GM12892 (cell line): ENCODE results near the gene ASPHD1. TPM values are rescaled to one million over a fixed set of nuclear protein-coding genes. Genes with fewer than 3 reads are reported as not detected.

Experiments
- DNase-seq: peaks from one replicate; pipeline ENCODE4 v3.0.0; 2011; ENCODE audit not compliant: insufficient read length
- FAIRE-seq: peaks from 2 replicates; lab custom pipeline; 2011; peaks lifted over from hg19 to GRCh38; lab: Jason Lieb, UNC
- POLR2A ChIP-seq: IDR thresholded peaks from 2 replicates; pipeline ENCODE4 v1.6.1; 2011; ENCODE audit warnings: low read depth, low read length, control low read depth
- POLR2AphosphoS5 ChIP-seq: IDR thresholded peaks from 2 replicates; pipeline ENCODE4 v1.6.1; 2011; ENCODE audit warnings: low read depth, low read length, control low read depth
- TAF1 ChIP-seq: IDR thresholded peaks from 2 replicates; pipeline ENCODE4 v1.6.1; 2011; ENCODE audit warnings: low read depth, mild to moderate bottlenecking, control low read depth, low read length, borderline replicate concordance
- polyA plus RNA-seq: library from polyadenylated mRNA; unstranded; fragments of >200 nt; gene quantifications from one replicate; pipeline ENCODE4 v1.2.1, GENCODE V29; 2012; ENCODE audit warnings: missing spikeins, inconsistent platforms; ENCODE audit not compliant: missing spikeins

ASPHD1 gene, protein sequence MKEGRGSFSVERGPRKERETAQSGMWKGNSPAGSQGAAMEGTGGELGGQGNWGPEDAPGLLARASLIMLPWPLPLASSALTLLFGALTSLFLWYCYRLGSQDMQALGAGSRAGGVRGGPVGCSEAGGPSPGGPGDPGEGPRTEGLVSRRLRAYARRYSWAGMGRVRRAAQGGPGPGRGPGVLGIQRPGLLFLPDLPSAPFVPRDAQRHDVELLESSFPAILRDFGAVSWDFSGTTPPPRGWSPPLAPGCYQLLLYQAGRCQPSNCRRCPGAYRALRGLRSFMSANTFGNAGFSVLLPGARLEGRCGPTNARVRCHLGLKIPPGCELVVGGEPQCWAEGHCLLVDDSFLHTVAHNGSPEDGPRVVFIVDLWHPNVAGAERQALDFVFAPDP
- polyA plus RNA-seq, result 0.40 TPM

DNA sequence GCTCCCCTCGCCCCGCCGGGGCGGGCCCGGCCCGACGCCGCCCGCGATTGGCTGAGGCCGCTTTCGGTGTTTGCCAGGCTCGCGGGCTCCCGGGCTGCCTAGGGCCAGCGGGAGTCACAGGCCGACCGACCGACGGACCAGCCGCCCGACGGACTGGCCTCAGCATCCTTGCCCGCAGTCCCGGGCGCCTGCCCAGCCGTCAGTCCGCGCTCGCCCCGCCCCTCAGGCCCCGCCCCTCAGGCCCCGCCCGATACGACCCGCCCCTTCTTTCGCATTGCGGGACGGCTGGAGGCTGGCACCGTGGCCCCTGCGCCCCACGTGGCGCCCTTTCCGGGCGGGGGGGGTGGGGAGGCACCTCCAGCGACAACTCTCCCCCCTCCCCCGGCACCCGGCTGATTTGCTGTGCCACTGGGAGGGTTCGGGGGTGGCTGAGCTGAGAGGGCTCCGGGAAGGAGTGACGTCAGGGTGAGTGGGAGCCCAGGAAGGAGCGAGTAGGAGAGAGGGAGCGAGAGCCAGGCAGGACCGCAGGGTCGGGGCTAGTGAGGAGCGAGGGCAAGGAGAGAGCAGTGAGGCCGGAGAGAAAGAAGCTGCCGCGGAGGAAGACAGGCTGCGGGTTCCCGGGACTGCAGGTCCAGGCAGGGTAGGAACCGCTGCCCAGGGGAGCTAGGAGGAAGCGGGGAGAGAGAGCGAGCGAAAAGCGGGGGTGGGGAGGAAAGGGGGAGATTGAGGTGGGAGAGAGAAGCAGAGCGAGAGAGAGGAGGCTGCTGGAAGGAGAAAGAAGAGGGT is at the start of gene ASPHD1:
ASPHD1 (plus strand) TSS at position 387 of the 786 bp plus-strand sequence. CDS start 484 bp downstream, outside the sequence.
- DNase-seq (peak; percentile 91), FAIRE-seq (no peak)
- TF ChIP-seq POLR2AphosphoS5 (no peak), TAF1 (no peak), POLR2A (no peak)

DNA sequence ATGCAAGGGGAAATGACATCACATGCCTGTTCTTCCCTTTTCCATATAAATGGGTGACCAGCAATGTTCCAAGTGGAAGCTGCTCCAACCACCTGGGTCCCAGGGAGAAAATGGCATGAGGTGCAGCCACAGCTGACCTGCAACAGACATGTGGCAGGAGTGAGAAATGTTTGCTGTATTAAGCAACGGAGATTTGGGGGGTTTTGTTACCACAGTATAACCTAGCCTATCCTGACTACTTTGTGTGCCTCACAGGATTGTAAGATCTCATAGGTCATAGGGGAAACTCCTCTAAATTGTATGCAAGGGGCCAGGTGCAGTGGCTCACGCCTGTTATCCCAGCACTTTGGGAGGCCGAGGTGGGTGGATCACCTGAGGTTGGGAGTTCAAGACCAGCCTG is 49.3 kb upstream of the ASPHD1 start:
- no peak for DNase-seq
- FAIRE-seq, result no peak

DNA sequence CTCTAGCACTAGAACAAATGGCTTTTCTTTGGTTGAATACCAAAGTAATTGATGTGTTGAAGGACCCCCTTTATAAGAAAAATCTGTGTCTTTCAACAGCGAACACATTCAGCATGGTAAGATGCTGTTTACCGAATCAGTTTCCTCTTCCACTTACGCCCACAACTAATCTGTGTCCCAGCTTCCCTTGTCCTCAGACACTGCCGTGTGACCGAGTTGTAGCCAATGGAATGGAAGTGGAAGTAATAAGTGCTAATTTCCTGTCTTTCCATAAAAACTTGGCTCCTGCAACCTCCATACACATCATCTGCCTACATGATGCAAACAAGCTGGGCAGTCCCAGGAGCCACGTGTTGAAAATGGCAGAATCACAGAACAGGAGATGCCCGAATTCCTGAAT is 47.6 kb upstream of the ASPHD1 start:
- FAIRE-seq, result no peak
- DNase-seq, result no peak
- no peak for TF ChIP-seq POLR2AphosphoS5
- TF ChIP-seq TAF1, result no peak
- no peak for TF ChIP-seq POLR2A

More for the DNA sequence above, 49.3 kb upstream of the ASPHD1 start:
- TF ChIP-seq POLR2A (no peak), TAF1 (no peak), POLR2AphosphoS5 (no peak)

DNA sequence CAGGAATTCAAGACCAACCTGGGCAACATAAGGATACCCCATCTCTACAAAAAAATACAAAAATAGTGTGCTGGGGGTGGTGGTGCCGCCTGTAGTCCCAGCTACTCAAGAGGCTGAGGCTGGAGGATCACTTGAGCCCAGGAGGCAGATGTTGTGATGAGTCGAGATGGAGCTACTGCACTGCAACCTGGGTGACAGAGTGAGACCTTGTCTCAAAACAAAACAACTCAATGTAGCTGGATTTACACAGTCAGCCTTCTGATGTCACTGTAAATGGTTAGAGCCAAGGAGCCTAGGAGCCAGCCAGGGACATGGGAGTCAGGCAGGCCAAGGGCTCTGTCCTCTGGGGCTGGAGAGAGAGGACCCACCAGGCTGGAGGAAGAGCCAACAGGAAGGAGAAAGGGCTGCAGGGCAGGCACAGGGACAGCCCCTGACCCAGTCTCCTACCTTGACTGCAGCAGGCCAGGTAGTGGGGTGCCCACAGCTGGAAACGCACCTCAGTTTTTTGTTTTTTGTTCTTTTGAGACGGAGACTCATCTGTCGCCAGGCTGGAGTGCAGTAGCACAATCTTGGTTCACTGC is 45.7 kb upstream of the ASPHD1 start:
- FAIRE-seq (no peak), DNase-seq (no peak)
- no peak for TF ChIP-seq TAF1
- TF ChIP-seq POLR2AphosphoS5, result no peak
- no peak for TF ChIP-seq POLR2A

DNA sequence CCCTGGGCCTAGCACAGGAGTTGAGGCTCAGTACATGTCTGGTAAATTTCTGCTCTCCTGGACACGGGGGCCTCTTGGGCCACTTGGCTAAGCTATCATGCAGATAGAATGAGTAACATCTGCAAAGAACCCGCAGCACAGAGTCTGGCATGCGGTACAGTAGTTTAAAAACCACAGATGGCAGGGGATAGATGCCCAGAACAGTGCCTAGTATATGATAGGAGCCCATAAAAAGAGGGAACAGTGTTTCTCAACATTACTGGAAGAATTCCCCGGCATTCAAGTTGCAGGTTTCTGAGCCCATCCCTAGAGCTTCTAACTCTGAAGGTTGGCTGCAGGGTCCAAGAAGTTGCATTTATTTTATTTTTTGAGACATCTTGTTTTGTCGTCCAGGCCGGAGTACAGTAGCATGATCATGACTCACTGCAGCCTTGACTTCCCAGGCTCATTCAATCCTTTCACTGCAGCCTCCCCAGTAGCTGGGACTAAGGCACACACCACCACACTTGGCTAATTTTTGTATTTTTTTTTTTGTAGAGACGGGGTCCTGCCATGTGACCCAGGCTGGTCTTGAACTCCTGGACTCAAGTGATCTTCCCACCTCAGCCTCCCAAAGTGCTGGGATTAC is 43.0 kb upstream of the ASPHD1 start:
- TF ChIP-seq POLR2A, result no peak
- no peak for TF ChIP-seq TAF1
- TF ChIP-seq POLR2AphosphoS5, result no peak
- no peak for DNase-seq
- FAIRE-seq, result no peak

DNA sequence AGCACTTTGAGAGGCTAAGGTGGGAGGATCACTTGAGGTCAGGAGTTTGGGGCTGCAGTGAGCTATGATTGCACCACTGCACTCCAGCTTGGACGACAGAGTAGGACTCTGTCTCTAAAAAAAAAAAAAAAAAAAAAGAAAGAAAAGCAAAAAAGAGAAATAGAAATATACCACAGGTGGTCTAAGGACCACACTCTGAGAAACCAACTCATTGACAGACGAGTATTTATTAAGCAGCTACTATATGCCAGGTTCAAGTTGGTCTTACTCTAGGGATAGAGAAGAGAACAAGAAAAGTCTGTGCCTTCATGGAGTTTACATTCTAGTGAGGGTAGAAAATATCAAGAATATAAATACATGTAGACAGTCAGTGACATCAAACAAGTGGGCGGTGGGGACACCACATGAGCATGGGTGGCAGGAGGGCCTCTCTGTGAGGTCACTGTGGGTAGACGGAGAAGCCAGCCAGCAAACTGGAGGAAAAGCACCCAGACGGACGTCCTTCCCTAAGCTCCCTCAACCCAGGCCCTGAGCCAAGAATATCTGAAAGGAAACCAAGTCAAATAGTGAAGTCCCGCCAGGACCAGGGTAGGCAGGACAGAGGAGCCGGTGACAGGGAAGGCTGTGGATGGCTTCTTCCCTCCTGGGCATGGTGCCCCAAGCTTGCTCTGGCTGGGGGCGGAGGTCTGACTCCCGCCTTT is 42.0 kb upstream of the ASPHD1 start:
- DNase-seq (no peak), FAIRE-seq (no peak)
- TF ChIP-seq POLR2AphosphoS5, result no peak
- TF ChIP-seq TAF1, result no peak
- TF ChIP-seq POLR2A, result no peak

DNA sequence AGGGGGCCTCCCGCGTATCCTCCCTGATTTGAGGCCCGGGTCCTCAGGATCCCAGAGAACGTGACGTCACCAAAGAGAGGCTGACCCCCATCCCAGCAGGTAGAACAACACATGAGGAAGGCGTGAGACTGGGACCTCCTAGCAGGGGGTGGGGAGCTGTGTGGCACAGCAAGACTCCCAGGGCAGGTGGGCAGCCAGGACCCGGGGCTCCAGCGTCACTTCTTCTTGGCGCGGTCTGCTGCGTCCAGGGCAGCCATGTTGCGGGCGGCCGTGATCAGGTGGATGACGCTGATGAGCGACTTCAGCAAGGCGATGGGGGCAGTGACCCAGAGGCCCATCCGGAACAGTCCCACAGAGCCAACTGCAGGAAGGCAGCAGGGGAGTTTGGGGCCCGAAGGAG is 41.3 kb upstream of the ASPHD1 start:
- TF ChIP-seq POLR2AphosphoS5 (no peak), TAF1 (no peak), POLR2A (no peak)
- DNase-seq, result no peak
- FAIRE-seq, result no peak

DNA sequence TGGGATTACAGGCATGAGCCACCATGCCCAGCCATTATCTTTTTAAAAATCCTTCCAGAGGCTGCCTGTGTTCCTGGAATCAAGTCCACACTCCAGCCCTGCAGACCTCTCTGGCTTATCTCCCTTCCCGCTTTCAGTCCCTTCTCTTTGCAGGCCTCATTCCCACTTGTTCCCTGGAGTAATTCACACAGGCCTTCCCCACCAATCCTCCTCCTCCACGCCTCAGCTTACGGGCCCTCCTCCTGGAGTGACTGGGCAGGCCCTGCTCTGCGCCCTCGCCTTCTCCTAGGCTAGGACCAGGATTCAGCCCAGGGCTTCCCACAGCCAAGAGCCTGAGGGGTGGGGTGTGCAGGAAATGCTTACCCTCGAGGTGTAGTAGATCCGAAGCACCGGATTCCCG is 40.1 kb upstream of the ASPHD1 start:
- DNase-seq (no peak), FAIRE-seq (no peak)
- no peak for TF ChIP-seq TAF1

DNA sequence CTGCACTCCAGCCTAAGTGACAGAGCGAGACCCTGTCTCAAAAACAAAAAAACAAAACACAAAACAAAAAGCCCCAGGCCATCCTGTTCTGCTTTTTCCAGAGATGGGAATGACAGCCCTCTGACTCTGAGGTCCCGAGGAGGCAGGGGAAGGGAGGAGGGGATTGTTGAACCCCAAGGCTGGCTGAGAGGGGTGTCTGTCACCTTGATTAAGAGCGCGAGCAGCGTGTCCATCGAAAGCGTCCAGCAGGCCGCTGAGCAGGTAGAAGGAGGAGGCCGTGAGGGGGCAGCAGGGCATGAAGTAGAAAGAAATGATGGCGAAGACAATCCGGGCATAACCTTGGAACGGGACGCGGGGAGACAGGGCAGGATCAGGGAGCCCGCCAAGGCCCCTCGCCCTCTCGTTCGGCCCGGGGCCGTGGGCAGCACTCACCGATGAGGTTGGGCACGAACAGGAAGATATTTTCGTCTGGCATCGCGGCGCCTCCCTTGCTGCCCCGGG is 37.9 kb upstream of the ASPHD1 start:
- FAIRE-seq (peak; percentile 58), DNase-seq (no peak)
- TF ChIP-seq POLR2A, result no peak
- TF ChIP-seq POLR2AphosphoS5, result no peak
- no peak for TF ChIP-seq TAF1

DNA sequence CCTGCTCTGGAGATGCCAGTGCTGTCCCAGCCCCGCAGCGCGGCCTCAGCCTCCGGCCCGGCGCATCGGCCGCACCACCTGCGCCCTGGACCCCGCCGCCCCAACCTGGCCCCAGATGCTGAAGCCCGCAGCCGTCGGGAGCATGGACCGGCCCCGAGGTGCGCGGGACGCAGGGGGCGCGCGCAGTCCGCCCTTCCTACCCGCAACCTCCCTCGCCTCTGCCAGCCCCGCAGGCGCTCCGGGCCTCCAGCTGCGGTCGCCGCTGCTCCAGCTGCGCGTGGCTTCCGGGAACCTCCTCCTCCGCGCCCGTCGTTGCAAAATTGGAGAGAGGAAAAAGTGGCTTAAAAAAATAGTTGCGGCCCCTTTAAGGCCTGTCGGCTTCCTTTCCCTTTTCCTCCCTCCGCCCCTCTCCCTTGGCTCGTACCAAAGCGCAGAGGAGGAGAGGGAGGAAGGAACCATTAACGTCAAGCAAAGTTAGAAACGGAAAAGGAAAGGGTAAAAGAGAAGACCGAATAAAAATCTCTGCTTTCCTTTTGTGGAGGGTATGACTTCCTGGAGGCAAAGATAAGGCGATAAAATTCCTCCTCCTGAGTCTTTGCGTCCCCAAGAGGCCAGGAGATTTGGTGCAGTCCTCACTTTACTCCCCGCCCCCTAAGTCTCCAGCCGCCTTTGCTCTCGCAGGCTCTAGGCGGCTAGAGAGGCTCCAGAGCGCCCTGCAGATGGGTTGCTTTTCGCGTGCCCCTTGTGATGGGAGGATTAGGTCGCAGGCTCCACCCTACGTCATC is 37.2 kb upstream of the ASPHD1 start, which contains the start of gene CDIPT:
CDIPT (minus strand) TSS at position 343 of the 785 bp plus-strand sequence. CDS start 369 bp downstream, outside the sequence.
- peak; percentile 85 for DNase-seq
- peak; percentile 95 for FAIRE-seq
- no peak for TF ChIP-seq POLR2AphosphoS5
- TF ChIP-seq POLR2A, result no peak
- TF ChIP-seq TAF1, result no peak
